Karpas-422 (cell line): ENCODE results near the gene ASAH2. TPM values are rescaled to one million over a fixed set of nuclear protein-coding genes. Genes with fewer than 3 reads are reported as not detected.

ENCODE experiments used
- DNase-seq: peaks from one replicate; pipeline ENCODE4 v3.0.0-alpha.2; 2015
- H2AFZ ChIP-seq: fragments of 200-600 bp; sonication (generic); 2 replicates; pipeline ENCODE4 v1.6.1; 2014; ENCODE audit warnings: antibody characterized with exemption, low read length, mixed read lengths
- H3K27ac ChIP-seq: fragments of 200-600 bp; sonication (generic); 2 replicates; pipeline ENCODE4 v1.5.1; 2014; ENCODE audit warnings: mild to moderate bottlenecking, low read length, moderate library complexity
- H3K27me3 ChIP-seq: fragments of 200-600 bp; sonication (generic); 2 replicates; pipeline ENCODE4 v1.6.1; 2014; ENCODE audit warnings: low read length, mixed read lengths
- H3K36me3 ChIP-seq: fragments of 200-600 bp; sonication (generic); 2 replicates; pipeline ENCODE4 v1.6.1; 2014; ENCODE audit warnings: low read length, mixed read lengths; ENCODE audit not compliant: insufficient read depth
- H3K4me1 ChIP-seq: fragments of 200-600 bp; sonication (generic); 2 replicates; pipeline ENCODE4 v1.6.1; 2014; ENCODE audit warnings: mild to moderate bottlenecking, low read length, mixed read lengths
- H3K4me2 ChIP-seq: fragments of 200-600 bp; sonication (generic); 2 replicates; pipeline ENCODE4 v1.6.1; 2014; ENCODE audit warnings: low read length, low read depth, mild to moderate bottlenecking; ENCODE audit not compliant: poor library complexity, severe bottlenecking
- H3K4me3 ChIP-seq: fragments of 200-600 bp; sonication (generic); 2 replicates; pipeline ENCODE4 v1.5.1; 2014; ENCODE audit warnings: mild to moderate bottlenecking, antibody characterized with exemption, low read length, mixed read lengths
- H3K79me2 ChIP-seq: fragments of 200-600 bp; sonication (generic); 2 replicates; pipeline ENCODE4 v1.6.1; 2014; ENCODE audit warnings: mild to moderate bottlenecking, low read length, mixed read lengths
- H3K9ac ChIP-seq: fragments of 200-600 bp; sonication (generic); 2 replicates; pipeline ENCODE4 v1.6.0; 2014; ENCODE audit warnings: low read length
- H3K9me2 ChIP-seq: fragments of 200-600 bp; sonication (generic), shearing (Covaris generic); replicated peaks from 2 replicates; pipeline ENCODE4 v1.6.0; 2014; ENCODE audit warnings: mild to moderate bottlenecking, low read length, moderate library complexity; ENCODE audit not compliant: insufficient read depth
- H3K9me3 ChIP-seq: fragments of 300-700, 200-600 bp; sonication (generic); 2 replicates; pipeline ENCODE4 v1.6.1; 2014; ENCODE audit warnings: low read length, mixed read lengths
- H4K20me1 ChIP-seq: fragments of 200-600 bp; sonication (generic); 2 replicates; pipeline ENCODE4 v1.6.1; 2014; ENCODE audit warnings: mild to moderate bottlenecking, antibody characterized with exemption, low read length, low read depth; ENCODE audit not compliant: insufficient read depth
- total RNA-seq: library from RNA; depleted of rRNA; stranded (reverse); fragments of >200 nt; shearing (Covaris generic); gene quantifications from 2 replicates; pipeline ENCODE4 v1.2.3, GENCODE V29; 2014; ENCODE audit warnings: low replicate concordance; rRNA removed

The ASAH2 gene
- total RNA-seq: 8.7 and 20.0 TPM in 2 replicates

DNA sequence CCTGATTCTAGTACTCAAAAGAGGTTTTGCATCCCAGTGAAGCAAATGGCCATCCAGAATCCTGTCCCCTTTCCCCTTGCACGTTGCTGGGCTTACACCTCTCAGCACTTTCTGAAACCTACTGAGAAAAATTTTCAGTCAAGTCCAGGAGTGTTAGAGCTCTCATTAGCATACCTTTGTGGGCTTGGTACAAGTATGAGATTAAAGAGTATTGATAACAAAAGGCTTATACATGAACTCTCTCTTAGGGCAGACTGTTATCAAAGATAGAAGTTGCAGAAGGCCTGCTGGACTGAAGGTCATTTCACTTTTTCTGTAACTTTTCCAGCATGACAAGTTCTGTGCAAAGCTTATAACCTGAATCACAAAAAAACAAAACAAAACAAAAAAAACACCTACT lies at the start of gene ASAH2:
Gene ASAH2 (minus strand): TSS at position 123 of the 400 bp plus-strand sequence. CDS start 2,906 bp downstream, outside the sequence.
- no peak within 1 kb of the TSS for H3K27ac ChIP-seq
- H3K36me3 ChIP-seq: no peaks in the 10 kb centered on the region
- H3K79me2 ChIP-seq: no peaks in the 10 kb centered on the region
- H3K27me3 ChIP-seq: no peaks in the 10 kb centered on the region
- H3K9me2 ChIP-seq: no peaks in the 10 kb centered on the region
- H3K9me3 ChIP-seq: no peaks in the 10 kb centered on the region
- no peak within 1 kb of the TSS for H3K4me3 ChIP-seq
- no peaks in the 10 kb centered on the region for H4K20me1 ChIP-seq
- H3K4me1 ChIP-seq: no peaks in the 10 kb centered on the region
- H2AFZ ChIP-seq: no peak within 1 kb of the TSS
- DNase-seq: no peak
- no peak within 1 kb of the TSS for H3K9ac ChIP-seq
- H3K4me2 ChIP-seq: no peak within 1 kb of the TSS

DNA sequence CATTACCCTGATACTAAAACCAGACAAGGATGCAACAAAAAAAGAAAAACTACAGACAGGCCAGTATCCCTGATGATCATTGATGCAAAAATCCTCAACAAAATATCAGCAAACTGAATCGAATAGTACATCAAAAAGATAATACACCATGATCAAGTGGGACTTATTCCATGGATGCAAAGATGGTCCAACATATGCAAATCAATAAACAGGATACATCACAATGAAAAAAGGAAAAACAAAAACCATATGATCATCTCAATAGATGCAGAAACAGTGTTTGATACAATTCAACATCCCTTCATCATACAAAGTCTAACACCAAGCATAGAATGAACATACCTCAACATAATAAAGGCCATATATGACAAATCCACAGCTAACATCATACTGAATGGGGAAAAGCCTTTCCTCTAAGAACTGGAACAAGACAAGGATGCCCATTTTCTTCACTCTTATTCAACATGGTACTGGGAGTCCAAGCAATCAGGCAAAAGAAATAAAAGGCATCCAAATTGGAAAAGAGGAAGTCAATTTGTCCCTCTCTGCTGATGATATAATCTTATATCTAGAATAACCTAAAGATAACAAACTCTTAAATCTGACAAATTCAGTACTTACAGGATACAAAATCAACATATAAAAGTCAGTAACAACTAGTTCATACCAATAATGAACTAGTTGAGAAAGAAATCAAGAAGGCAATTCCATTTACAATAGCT lies 48.8 kb upstream of the ASAH2 start:
- no peaks in the 10 kb centered on the region for H3K36me3 ChIP-seq
- H4K20me1 ChIP-seq: no peaks in the 10 kb centered on the region
- no peaks in the 10 kb centered on the region for H3K79me2 ChIP-seq
- H3K9me2 ChIP-seq: no peaks in the 10 kb centered on the region
- H3K4me3 ChIP-seq: no peak overlapping the region
- no peak overlapping the region for H2AFZ ChIP-seq
- no peak overlapping the region for H3K27ac ChIP-seq
- H3K27me3 ChIP-seq: no peaks in the 10 kb centered on the region
- H3K9ac ChIP-seq: no peak overlapping the region
- no peak overlapping the region for H3K4me2 ChIP-seq
- H3K9me3 ChIP-seq: no peaks in the 10 kb centered on the region
- no peaks in the 10 kb centered on the region for H3K4me1 ChIP-seq
- no peak for DNase-seq

DNA sequence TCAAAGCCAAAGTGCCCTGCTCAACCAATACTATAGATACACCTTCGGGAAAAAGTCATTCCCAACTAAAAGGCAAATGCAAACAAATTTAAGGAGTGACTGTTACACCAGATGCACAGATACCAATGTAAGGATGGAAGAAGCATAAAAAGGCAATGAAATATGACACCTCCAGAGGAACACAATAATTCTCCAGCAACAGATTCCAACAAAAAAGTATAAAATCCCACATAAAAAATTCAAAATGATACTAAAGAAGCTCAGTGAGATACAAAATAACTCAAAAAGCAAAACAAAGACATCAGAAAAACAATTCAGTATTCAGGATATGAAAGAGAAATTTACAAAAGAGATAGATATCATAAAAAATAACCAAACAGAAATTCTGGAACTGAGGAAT lies 44.1 kb upstream of the ASAH2 start:
- H3K9me3 ChIP-seq: no peaks in the 10 kb centered on the region
- H3K4me3 ChIP-seq: no peak overlapping the region
- no peaks in the 10 kb centered on the region for H4K20me1 ChIP-seq
- no peak for DNase-seq
- H3K27me3 ChIP-seq: no peaks in the 10 kb centered on the region
- H2AFZ ChIP-seq: no peak overlapping the region
- H3K27ac ChIP-seq: no peak overlapping the region
- no peaks in the 10 kb centered on the region for H3K36me3 ChIP-seq
- no peaks in the 10 kb centered on the region for H3K79me2 ChIP-seq
- no peak overlapping the region for H3K4me2 ChIP-seq
- H3K4me1 ChIP-seq: no peaks in the 10 kb centered on the region
- no peak overlapping the region for H3K9ac ChIP-seq
- H3K9me2 ChIP-seq: no peaks in the 10 kb centered on the region

DNA sequence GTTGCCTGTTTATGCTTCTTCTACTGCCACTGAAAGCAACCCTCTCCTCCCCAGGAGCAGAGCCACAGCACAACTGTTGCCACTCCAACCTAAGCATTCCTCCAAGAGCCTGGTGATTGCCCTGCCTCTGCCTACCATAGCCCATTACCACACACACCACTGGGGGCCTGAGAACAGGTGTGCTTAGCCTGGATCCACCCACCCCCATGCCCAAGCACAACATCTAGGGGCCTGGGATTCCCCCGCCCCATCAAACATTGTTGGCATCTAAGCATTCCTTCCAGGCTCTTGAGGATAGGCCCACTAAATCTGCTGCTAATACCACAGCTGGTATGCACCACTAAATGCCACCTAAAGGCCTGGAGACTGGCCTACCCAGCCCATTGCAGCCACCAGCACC lies 43.3 kb upstream of the ASAH2 start:
- no peaks in the 10 kb centered on the region for H3K9me2 ChIP-seq
- H2AFZ ChIP-seq: no peak overlapping the region
- no peaks in the 10 kb centered on the region for H3K9me3 ChIP-seq

DNA sequence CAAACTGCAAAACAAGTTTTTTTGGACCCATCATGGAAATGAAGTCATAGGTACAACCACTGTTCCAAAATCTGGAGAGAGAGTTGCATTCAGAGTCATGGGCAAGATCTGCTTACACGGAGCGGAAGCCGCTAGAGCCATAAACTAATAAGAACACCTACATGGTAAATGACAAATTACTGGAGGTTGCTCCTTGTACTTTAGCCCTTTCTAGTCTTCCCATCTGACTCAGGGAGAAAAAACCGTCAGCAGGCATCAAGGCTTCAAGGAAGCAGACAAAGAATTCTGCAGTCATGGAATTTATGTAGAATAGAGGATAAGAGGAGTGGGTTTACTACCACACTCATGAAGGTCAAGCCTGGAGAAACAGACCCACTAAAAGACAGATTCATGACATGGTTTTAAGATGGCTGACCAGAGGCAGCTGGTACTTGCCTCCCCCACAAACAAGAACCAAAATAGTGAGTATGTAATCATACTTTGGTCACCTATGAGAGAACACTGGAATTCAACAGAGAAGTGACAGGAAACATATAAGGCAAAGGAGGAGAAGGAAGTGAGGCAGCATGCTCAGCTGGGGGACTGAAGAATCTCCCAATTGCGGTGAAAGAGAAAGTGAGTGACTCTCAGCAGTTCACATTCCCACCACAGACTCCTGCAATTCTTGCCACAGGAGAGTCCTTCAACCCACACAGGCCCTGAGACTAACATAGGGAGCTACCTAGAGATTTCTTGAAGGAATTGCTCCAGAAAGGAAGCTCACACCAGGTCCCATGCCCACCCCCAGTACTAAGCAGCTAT lies 42.4 kb upstream of the ASAH2 start:
- no peak overlapping the region for H3K27ac ChIP-seq
- no peak overlapping the region for H3K4me2 ChIP-seq
- H3K9ac ChIP-seq: no peak overlapping the region

More for the DNA sequence above, 43.3 kb upstream of the ASAH2 start:
- no peak overlapping the region for H3K4me2 ChIP-seq
- H3K36me3 ChIP-seq: no peaks in the 10 kb centered on the region
- H4K20me1 ChIP-seq: no peaks in the 10 kb centered on the region
- no peak for DNase-seq
- H3K4me3 ChIP-seq: no peak overlapping the region
- no peak overlapping the region for H3K9ac ChIP-seq
- no peaks in the 10 kb centered on the region for H3K79me2 ChIP-seq
- H3K4me1 ChIP-seq: no peaks in the 10 kb centered on the region
- no peaks in the 10 kb centered on the region for H3K27me3 ChIP-seq
- no peak overlapping the region for H3K27ac ChIP-seq

DNA sequence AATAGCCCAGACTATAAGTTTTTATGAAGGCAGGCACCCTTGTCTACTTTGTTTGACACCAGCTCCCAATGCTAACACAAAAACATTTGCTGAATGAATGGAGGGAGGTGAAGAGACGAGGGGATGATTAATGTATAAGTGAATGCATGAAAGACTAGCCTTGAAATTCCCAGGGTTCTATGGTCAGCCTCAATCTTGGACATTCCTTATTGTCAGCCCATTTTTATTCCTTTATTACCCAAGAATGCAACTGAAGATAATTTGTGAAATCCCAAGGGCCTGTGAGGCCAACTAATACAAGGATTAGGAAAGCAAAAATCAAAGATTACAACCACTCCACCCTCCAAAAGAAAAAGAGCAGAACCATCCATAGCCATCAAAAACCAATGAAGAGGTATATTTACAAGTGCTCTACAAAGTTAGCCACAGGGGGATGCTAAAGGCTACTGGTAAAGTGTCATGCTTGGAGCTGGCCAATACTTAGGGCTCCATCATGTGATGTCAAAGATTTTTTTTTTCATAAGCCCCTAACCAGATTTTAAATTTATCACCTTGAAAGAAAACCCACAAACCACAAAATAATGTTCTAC lies 40.0 kb upstream of the ASAH2 start:
- no peaks in the 10 kb centered on the region for H3K9me2 ChIP-seq
- H3K79me2 ChIP-seq: no peaks in the 10 kb centered on the region
- no peak overlapping the region for H3K27ac ChIP-seq
- no peaks in the 10 kb centered on the region for H3K36me3 ChIP-seq
- H4K20me1 ChIP-seq: no peaks in the 10 kb centered on the region
- no peak overlapping the region for H3K4me3 ChIP-seq
- H3K9me3 ChIP-seq: no peaks in the 10 kb centered on the region
- no peaks in the 10 kb centered on the region for H3K27me3 ChIP-seq
- H3K4me2 ChIP-seq: no peak overlapping the region
- DNase-seq: no peak
- no peak overlapping the region for H2AFZ ChIP-seq
- H3K9ac ChIP-seq: no peak overlapping the region
- no peaks in the 10 kb centered on the region for H3K4me1 ChIP-seq

More for the DNA sequence above, 42.4 kb upstream of the ASAH2 start:
- Histone ChIP-seq H3K36me3 (no peaks in the 10 kb centered on the region), H3K9me3 (no peaks in the 10 kb centered on the region), H3K79me2 (no peaks in the 10 kb centered on the region), H2AFZ (no peak overlapping the region), H3K4me3 (no peak overlapping the region), H3K4me1 (no peaks in the 10 kb centered on the region), H3K27me3 (no peaks in the 10 kb centered on the region), H3K9me2 (no peaks in the 10 kb centered on the region), H4K20me1 (no peaks in the 10 kb centered on the region)
- DNase-seq: no peak

DNA sequence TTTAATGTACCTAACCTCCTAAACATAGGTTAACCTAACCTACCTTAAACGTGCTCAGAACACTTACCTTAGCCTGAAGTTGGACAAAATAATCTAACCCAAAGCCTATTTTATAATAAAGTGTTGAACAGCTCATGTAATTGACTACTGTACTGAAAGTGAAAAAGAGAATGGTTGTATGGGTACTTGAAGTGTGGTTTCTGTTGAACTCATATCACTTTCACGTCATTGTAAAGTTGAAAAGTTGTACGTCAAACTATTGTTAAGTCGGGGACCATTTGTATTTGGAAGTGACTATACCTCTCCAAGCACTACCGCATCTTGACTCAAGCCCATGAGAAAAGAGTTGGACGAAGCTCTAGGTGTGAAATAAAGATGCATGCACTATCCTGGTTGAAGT lies 37.9 kb upstream of the ASAH2 start:
- Histone ChIP-seq H3K9ac (no peak overlapping the region), H3K36me3 (no peaks in the 10 kb centered on the region), H3K4me3 (no peak overlapping the region), H3K27me3 (no peaks in the 10 kb centered on the region), H3K9me2 (no peaks in the 10 kb centered on the region), H3K4me2 (no peak overlapping the region), H2AFZ (no peak overlapping the region), H3K27ac (no peak overlapping the region), H3K4me1 (no peaks in the 10 kb centered on the region), H3K79me2 (no peaks in the 10 kb centered on the region), H4K20me1 (no peaks in the 10 kb centered on the region), H3K9me3 (no peaks in the 10 kb centered on the region)
- DNase-seq: no peak
